GM19193 (cell line): Measurements from ENCODE around the gene LRP10.

Source experiments
- POLR2A ChIP-seq: IDR thresholded peaks from 4 replicates; pipeline ENCODE4 v1.6.1; 2011; ENCODE audit not compliant: insufficient read depth, insufficient read length; ENCODE audit errors: extremely low read depth

The LRP10 gene

DNA sequence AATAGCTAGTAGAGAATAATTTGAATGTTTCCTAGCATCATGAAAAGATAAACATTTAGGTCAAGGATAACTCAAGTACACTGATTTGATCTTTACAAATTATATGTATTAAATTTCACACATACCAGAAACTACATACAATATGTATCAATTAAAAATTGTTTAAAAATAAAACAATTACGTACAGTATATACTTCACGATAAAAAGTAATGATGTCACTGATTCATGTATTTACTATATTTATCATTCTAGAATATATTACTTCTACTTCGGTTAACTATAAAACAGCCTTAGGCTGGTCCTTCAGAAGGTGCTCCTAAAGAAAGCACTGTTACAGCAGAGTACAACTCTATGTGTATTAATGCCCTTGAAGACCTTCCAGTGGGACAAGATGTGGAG, 35.9 kb downstream of the LRP10 start:
- TF ChIP-seq POLR2A = no peak

- no peak for TF ChIP-seq POLR2A
Observed at GRCh38 chr14:22908601-22909000, 37.1 kb downstream of the LRP10 start.

GRCh38 chr14:22910916-22911315, 39.4 kb downstream of the LRP10 start:
- TF ChIP-seq POLR2A = no peak

- TF ChIP-seq POLR2A = no peak
Observed at GRCh38 chr14:22915886-22916521, 44.5 kb downstream of the LRP10 start.

GRCh38 chr14:22918804-22919600, 47.5 kb downstream of the LRP10 start, which contains the start of gene RBM23:
RBM23 (minus strand) TSS chr14:22919149.
- TF ChIP-seq POLR2A = peak; percentile 81

- no peak for TF ChIP-seq POLR2A
Observed at GRCh38 chr14:22919601-22919921, 48.0 kb downstream of the LRP10 start.

- TF ChIP-seq POLR2A = no peak
Observed at GRCh38 chr14:22920697-22921096, 49.2 kb downstream of the LRP10 start.

DNA sequence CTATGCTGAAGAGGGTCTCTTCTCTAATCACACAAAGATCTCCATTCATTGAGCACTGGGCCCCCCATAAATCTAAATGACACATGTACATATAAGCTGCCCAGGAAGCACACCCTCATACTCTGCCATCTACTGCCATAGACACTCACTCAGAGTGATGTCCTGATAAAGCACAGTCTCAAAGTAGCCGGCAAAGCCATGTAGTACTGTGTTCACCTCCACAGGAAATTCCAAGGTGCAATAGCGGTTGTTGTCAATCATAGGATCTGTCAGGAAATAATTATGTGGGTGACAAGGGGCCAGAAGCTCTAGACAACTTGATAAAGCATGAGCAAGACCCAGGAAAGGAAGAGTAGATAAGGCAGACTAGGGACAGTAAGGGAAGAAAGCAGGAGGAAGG, 50.8 kb downstream of the LRP10 start:
- no peak for TF ChIP-seq POLR2A

DNA sequence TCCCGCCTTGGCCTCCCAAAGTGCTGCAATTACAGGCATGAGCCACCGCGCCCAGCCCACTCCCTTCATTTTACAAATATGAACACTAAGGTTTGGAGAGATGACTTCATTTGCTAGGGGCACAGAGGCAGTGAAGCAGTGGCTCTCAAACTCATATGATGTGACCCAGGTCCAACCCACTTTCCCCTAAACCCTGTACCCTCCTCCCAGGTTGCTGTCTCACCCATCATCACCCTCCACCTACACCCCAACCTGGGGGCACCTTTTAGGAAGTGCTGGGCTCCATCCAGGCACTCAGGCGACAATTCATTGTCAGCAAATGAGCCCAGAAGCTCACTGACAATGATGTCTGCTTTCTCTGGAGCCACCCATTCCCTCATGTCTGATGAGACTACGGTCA, 52.2 kb downstream of the LRP10 start:
- TF ChIP-seq POLR2A = no peak

GRCh38 chr14:22925513-22925912, 54.0 kb downstream of the LRP10 start:
- TF ChIP-seq POLR2A = no peak

DNA sequence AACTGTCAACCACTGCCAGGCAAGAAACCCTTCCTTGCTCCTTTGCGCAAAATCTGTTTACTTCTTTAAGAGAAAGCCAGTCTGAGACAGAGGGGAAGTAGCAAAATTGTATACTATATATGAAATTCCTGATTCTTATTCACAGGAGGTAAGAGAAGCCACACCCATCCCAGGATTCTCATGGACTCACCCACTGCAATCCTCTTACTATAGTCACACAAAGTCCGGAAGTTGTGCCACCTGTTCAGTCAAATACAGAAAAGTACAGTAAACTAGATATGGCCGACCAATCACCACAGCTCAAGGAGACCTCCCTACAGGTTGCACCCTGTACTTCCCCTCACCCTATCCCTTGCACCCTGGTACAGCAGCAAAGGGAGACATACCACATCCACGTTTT, 54.8 kb downstream of the LRP10 start:
- no peak for TF ChIP-seq POLR2A

DNA sequence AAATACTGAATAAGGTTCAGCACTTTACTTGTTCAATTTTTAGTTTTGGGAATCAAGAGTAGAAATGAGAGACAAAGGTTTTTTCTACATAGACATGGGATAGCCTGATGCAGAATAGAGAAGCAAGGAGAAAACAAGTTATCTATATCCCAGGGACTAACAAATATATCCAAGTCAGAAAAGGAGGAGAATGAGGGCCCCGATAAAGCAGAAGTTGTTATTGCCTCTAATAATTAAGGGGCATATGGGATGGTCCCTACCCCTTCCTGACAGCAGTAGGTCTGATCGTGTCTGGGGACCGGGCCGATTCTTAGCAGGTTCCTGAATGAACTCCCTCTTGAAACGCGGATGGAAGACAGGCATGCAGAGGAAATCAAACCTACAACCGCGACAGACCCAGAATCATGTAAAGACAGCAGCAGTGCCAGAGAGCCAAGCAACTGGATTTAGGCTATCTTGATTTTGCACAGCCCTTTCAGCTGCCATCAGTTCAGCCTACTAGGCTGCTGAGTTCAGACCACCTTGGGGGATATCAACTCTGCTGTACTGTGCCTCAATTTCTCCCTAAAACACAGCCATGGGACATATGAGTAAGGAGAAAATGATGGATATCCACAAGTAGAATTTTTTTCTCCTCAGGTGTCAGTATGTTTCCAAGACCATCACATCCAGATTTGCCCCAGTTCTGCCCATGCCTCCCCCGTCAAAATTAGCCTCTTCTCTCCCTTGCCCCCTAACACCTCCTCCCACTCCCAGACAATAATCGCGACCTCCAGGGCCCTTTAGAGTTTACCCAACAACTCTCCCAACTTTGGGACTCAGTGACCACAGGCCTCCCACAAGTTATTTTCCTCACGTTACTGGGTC, 56.9 kb downstream of the LRP10 start:
- TF ChIP-seq POLR2A = no peak

DNA sequence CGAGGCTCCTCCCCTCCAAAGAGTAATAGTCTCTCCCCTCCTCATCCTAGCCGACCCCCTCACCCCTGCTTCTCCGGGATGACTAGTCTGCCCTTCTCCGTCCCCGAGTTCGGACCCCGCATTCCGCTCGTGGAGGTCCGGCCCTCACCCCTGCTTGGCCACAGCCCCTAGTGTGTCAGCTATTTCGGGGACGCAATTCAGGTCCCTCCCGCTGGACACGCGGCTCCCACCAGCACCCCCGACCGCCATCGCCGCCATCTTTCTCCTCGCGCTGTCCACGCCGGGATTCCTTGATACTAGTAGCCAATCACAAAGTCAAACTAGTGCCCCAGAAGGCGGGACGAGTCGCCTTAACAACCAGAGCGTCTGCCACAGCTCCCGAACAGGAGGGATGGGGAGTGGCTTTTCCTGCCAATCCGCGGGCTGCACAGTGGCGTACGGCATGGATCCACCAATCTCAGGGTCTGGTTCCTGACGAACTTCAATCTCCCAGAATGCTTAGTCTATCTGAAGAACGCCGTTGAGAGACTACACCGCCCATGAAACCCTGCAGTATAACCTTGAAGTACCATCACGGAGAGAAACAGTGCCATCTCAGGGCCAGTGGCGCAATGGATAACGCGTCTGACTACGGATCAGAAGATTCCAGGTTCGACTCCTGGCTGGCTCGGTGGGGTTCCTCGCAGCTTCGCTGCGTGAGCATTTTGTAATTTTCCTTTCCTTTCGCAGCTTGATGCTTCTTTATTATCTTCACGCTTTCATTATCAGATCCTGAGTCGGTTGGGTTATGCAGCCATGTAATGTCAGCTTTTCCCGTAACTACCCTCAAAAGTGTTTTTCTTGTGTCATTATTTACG, 57.8 kb downstream of the LRP10 start, which contains the start of gene PRMT5:
Gene PRMT5 (minus strand): TSS at position 273 of the 857 bp plus-strand sequence. CDS start 15 bp downstream, at position 258.
- TF ChIP-seq POLR2A = peak; percentile 91

DNA sequence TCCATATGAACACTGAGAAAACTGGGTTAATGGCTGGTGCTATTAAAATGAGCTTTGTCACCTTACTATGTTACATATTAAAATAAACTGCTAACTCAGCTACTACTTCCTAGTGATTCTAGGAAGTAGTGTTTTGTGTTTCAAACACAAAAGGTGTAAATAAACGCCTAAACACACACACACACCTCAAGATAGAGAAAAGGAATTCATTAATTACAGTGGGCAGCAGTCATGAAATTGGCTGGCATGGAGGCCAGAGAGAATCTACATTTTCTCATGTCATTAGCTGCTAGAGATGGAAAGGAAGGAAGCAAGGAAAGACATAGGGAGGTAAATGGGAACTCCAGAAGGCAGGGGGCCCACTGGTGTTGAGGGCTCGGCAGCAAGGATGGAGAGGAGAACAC, 58.4 kb downstream of the LRP10 start:
- TF ChIP-seq POLR2A = no peak
